Prostate gland (tissue), 2 donors: Measurements from ENCODE around the gene UTP4. TPM values are rescaled to one million over a fixed set of nuclear protein-coding genes. Genes with fewer than 3 reads are reported as not detected.

Source experiments
- DNase-seq: peaks from one replicate; pipeline ENCODE4 v3.0.0-alpha.2; 2019; ENCODE audit warnings: low spot score
- H3K27ac ChIP-seq, 2 donors: fragments of 200-600 bp; sonication (generic); 2 replicates each; pipeline ENCODE4 v1.5.1; 2017 to 2019
- H3K27me3 ChIP-seq: fragments of 200-600 bp; sonication (generic); replicated peaks from 2 replicates; pipeline ENCODE4 v1.5.1; 2019; ENCODE audit not compliant: insufficient read depth
- H3K36me3 ChIP-seq, 2 donors: fragments of 200-600 bp; sonication (generic); 1 replicate in 1 of 2; 2 replicates in 1 of 2; pipeline versions ENCODE4 v1.5.1 to v1.8.1; 2017 to 2019
- H3K4me1 ChIP-seq: fragments of 200-600 bp; sonication (generic); replicated peaks from 2 replicates; pipeline ENCODE4 v1.5.1; 2019
- H3K4me3 ChIP-seq, 2 donors: fragments of 200-600 bp; sonication (generic); 2 replicates each; pipeline ENCODE4 v1.5.1; 2017 to 2019
- H3K9me3 ChIP-seq: fragments of 200-600 bp; sonication (generic); 2 replicates; pipeline ENCODE4 v1.5.1; 2017
- POLR2A ChIP-seq: fragments of 450-650 bp; IDR thresholded peaks from one replicate; pipeline ENCODE4 v1.6.1; 2016; ENCODE audit warnings: antibody characterized with exemption, mild to moderate bottlenecking
- POLR2AphosphoS5 ChIP-seq: sonication (generic); formaldehyde crosslinking; IDR thresholded peaks from one replicate; pipeline ENCODE4 v1.6.1; 2017; ENCODE audit warnings: antibody characterized with exemption
- WGBS: methylation state at CpG from one replicate; pipeline ENCODE4 v1.1.5; 2018; 5-methylcytosine and 5-hydroxymethylcytosine counted together
- intact Hi-C: fragments of 100-400 bp; cut with DNase I; formaldehyde crosslinking; loops from one replicate; pipeline ENCODE4 v1.14.2; 2022
- total RNA-seq, 2 donors: library from RNA; depleted of rRNA; stranded (reverse); fragments of >200 nt; gene quantifications; one replicate each; pipeline ENCODE4 v1.1.0, GENCODE V29; 2016
- TF ChIP-seq, protein P1 (sequence below), 4 experiments: fragments of 200-600 bp in 2 of 4; fragments of 450-650 bp in 2 of 4; sonication (generic) in 2 of 4; IDR thresholded peaks; 1 replicate in 3 of 4; 2 replicates in 1 of 4; pipeline ENCODE4 v1.5.1; 2016 to 2019; ENCODE audit warnings: antibody characterized with exemption in 4 of 4, mild to moderate bottlenecking in 2 of 4, moderate library complexity in 2 of 4

The UTP4 gene
- total RNA-seq, 2 donors from 2014 or later, result 18.4 to 51.0 TPM

DNA sequence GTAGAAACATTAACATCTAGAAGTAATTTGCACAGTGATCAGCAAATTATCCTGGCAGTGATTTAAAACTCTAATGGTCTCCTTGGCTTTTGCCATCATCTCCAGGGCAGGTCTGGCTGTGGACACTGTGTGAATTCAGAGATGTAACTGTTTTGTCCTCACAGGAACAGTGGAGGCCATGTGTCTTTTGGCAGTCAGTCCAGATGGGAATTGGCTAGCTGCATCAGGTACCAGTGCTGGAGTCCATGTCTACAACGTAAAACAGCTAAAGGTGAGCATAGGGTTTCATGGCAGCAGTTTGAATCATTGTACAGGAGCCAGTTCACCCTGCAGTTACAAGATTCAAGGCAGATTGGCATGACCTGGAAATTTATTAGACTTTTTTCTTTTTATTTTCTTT lies 27.7 kb downstream of the UTP4 start:
- no peak for DNase-seq
- intact Hi-C loops, result no loop called here
- Histone ChIP-seq H3K9me3 (no peaks in the 10 kb centered on the region), H3K27me3 (no peaks in the 10 kb centered on the region), H3K36me3 (no peaks in the 10 kb centered on the region), H3K4me3 (no peak overlapping the region), H3K27ac (no peak overlapping the region), H3K4me1 (no peaks in the 10 kb centered on the region)
- TF ChIP-seq, protein P1, sequence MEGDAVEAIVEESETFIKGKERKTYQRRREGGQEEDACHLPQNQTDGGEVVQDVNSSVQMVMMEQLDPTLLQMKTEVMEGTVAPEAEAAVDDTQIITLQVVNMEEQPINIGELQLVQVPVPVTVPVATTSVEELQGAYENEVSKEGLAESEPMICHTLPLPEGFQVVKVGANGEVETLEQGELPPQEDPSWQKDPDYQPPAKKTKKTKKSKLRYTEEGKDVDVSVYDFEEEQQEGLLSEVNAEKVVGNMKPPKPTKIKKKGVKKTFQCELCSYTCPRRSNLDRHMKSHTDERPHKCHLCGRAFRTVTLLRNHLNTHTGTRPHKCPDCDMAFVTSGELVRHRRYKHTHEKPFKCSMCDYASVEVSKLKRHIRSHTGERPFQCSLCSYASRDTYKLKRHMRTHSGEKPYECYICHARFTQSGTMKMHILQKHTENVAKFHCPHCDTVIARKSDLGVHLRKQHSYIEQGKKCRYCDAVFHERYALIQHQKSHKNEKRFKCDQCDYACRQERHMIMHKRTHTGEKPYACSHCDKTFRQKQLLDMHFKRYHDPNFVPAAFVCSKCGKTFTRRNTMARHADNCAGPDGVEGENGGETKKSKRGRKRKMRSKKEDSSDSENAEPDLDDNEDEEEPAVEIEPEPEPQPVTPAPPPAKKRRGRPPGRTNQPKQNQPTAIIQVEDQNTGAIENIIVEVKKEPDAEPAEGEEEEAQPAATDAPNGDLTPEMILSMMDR (IDR thresholded peaks at IDR 0.05), result no peak
- TF ChIP-seq POLR2AphosphoS5 (no peak), POLR2A (no peak)
- 52% methylated on average over 1 of the region's 1 CpG for WGBS

DNA sequence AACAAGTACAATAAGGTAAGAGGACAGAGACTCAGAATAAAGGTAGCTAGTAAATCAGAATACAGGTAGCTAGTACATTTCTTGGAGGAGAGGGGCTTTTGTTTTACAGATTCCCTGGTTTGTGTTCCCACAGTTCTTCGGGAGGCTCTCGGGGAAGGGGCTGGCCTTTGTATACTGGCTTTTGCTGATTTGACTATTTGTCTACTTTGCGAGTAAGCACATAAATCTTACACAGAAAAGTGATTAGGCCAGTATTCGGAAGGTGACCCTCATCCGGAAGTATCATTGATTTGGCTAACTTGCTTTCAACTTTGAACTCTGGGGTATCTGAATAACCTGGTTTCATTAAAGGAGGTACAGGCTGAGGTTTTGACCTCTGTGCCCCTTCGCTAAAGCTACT lies 33.1 kb downstream of the UTP4 start:
- Histone ChIP-seq H3K27ac (no peak overlapping the region), H3K4me1 (no peaks in the 10 kb centered on the region), H3K36me3 (no peaks in the 10 kb centered on the region), H3K27me3 (no peaks in the 10 kb centered on the region), H3K9me3 (no peaks in the 10 kb centered on the region), H3K4me3 (no peak overlapping the region)
- no peak for TF ChIP-seq POLR2AphosphoS5
- no peak for TF ChIP-seq POLR2A
- TF ChIP-seq, protein P1 (IDR thresholded peaks at IDR 0.05), result no peak
- intact Hi-C loops, result no loop called here
- 80% methylated on average over 6 of the region's 6 CpGs for WGBS
- DNase-seq, result no peak

DNA sequence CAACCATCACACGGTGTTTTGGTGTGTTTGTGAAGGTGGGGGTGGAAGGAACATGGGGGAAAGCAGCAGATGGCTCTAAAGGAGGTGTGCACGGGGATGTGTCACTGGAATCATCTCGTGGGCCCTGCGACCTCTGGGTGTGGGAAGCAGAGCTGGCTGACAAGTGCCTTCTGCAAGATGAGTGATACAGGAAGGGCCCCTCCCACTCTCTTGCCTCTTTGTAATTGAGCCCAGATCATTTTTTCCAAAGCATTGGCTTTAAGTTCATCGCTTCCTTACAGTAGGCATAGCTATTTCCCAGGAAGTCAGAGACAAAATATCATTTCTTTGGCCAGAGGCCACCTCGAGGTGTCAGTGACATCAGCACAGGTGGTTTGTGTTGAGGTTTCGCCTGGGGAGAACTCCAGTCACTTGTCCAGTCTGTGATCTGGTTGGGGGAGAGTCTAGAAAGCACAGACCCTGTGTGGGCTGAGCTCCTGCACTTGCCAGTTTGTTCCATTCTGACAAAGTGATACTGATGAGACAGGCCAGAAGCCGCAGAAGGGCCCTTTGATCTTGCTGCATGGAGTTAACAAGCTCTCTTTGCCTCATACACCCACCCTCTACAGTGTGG lies 33.9 kb downstream of the UTP4 start:
- WGBS, result 37% methylated on average over 8 of the region's 8 CpGs
- Histone ChIP-seq H3K9me3 (no peaks in the 10 kb centered on the region), H3K27ac (no peak overlapping the region), H3K36me3 (no peaks in the 10 kb centered on the region), H3K4me3 (no peak overlapping the region), H3K27me3 (no peaks in the 10 kb centered on the region), H3K4me1 (no peaks in the 10 kb centered on the region)
- TF ChIP-seq POLR2A, result no peak
- no peak for TF ChIP-seq POLR2AphosphoS5
- TF ChIP-seq, protein P1 (IDR thresholded peaks at IDR 0.05), result no peak
- intact Hi-C loops, result no loop called here
- no peak for DNase-seq

DNA sequence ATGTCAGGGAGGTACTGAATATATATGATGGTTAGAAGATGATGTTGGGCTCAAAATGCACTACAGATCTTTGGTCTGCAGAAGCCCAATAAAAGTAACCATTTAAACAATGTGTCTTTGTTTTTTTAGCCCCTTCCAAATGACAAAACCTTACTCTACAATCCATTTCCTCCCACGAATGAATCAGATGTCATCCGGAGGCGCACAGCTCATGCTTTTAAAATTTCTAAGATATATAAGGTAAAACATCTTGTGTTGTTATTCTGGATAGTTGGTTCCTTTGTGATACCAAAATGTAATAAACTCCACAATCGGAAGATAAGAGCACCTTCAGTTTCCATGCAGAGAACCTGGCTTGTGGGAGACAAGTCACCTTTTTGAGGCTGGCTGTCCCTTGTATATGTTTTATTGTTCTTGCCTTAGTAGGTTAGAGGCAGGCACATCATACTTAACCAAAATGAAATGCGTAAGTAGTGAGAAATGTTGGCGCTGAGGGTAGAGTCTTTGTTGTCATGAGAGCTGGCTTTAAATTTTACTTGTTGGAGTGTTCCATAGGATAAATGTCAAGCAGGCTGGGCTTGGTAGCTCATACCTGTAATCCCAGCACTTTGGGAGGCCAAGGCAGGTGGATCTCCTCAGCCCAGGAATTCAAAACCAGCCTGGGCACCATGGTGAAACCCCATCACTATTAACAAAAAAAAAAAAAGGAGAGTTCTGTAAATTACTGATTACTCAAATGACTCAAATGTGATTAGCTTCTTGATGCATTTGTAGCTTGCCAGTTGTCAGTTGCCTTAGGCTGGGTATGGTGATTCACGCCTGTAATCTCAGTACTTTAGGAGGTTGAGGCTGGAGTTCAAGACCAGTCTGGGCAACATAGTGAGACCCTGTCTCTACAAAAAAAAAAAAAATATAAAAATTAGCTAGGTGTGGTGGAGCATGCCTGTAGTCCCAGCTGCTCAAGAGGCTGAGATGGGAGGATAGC lies 34.8 kb downstream of the UTP4 start:
- Histone ChIP-seq H3K9me3 (no peaks in the 10 kb centered on the region), H3K4me3 (no peak overlapping the region), H3K4me1 (no peaks in the 10 kb centered on the region), H3K27me3 (no peaks in the 10 kb centered on the region), H3K36me3 (no peaks in the 10 kb centered on the region), H3K27ac (no peak overlapping the region)
- WGBS, result 68% methylated on average over 7 of the region's 7 CpGs
- TF ChIP-seq, protein P1 (IDR thresholded peaks at IDR 0.05), result no peak
- TF ChIP-seq POLR2A (no peak), POLR2AphosphoS5 (no peak)
- no peak for DNase-seq
- intact Hi-C loops, result no loop called here
